Bronchial epithelial cell (primary cell): ENCODE results near the gene AUNIP. TPM values are rescaled to one million over a fixed set of nuclear protein-coding genes. Genes with fewer than 3 reads are reported as not detected.

Experiments
- DNase-seq: peaks from one replicate; pipeline ENCODE4 v3.0.0-alpha.2; 2010; ENCODE audit warnings: low read depth
- FAIRE-seq: peaks from 2 replicates; lab custom pipeline; 2011; peaks lifted over from hg19 to GRCh38; lab: Jason Lieb, UNC
- H3K27me3 ChIP-seq: 2 replicates; pipeline ENCODE4 v1.5.1; 2011; ENCODE audit warnings: low read length; ENCODE audit not compliant: control insufficient read depth, insufficient read depth
- H3K36me3 ChIP-seq: 2 replicates; pipeline ENCODE4 v1.5.1; 2011; ENCODE audit warnings: low read length; ENCODE audit not compliant: control insufficient read depth, insufficient read depth
- H3K4me3 ChIP-seq: 2 replicates; pipeline ENCODE4 v1.5.1; 2011; ENCODE audit warnings: mild to moderate bottlenecking, low read depth, low read length, control low read depth
- CTCF ChIP-seq: IDR thresholded peaks from 2 replicates; pipeline ENCODE4 v1.5.1; 2011; ENCODE audit warnings: mild to moderate bottlenecking, moderate library complexity, low read length, control low read depth, inconsistent platforms; ENCODE audit not compliant: insufficient read depth, severe bottlenecking
- total RNA-seq: library from RNA; depleted of rRNA; stranded (reverse); fragments of >200 nt; gene quantifications from 2 replicates; pipeline ENCODE4 v1.2.1, GENCODE V29; 2014

Gene AUNIP
- total RNA-seq, 1 donor from 2014 or later, result 2.4 TPM

GRCh38 chr1:25828491-25828890, 30.8 kb downstream of the AUNIP start:
- TF ChIP-seq CTCF, result no peak
- peaks cover 25% of the 10 kb centered on the region for H3K36me3 ChIP-seq
- no peak for FAIRE-seq
- DNase-seq, result no peak
- H3K4me3 ChIP-seq, result no peak overlapping the region
- no peaks in the 10 kb centered on the region for H3K27me3 ChIP-seq

GRCh38 chr1:25826571-25826970, 32.7 kb downstream of the AUNIP start:
- no peak for TF ChIP-seq CTCF
- Histone ChIP-seq H3K4me3 (no peak overlapping the region), H3K36me3 (peaks cover 24% of the 10 kb centered on the region), H3K27me3 (no peaks in the 10 kb centered on the region)
- DNase-seq (no peak), FAIRE-seq (no peak)

- DNase-seq (no peak), FAIRE-seq (peak; percentile 18)
- Histone ChIP-seq H3K4me3 (no peak overlapping the region), H3K36me3 (peaks cover 20% of the 10 kb centered on the region), H3K27me3 (no peaks in the 10 kb centered on the region)
- no peak for TF ChIP-seq CTCF
Observed at GRCh38 chr1:25825605-25826004, 33.7 kb downstream of the AUNIP start.

- no peak overlapping the region for H3K4me3 ChIP-seq
- no peak for TF ChIP-seq CTCF
Observed at GRCh38 chr1:25821630-25822091, 37.6 kb downstream of the AUNIP start.

GRCh38 chr1:25821112-25821476, 38.2 kb downstream of the AUNIP start:
- peak overlapping the region; percentile 84 for H3K4me3 ChIP-seq
- H3K36me3 ChIP-seq, result peaks cover 3% of the 10 kb centered on the region
- no peak for TF ChIP-seq CTCF
- DNase-seq (no peak), FAIRE-seq (no peak)
- H3K27me3 ChIP-seq, result no peaks in the 10 kb centered on the region

More at GRCh38 chr1:25821630-25822091, 37.6 kb downstream of the AUNIP start:
- no peaks in the 10 kb centered on the region for H3K27me3 ChIP-seq
- DNase-seq, result no peak
- FAIRE-seq, result no peak
- peaks cover 9% of the 10 kb centered on the region for H3K36me3 ChIP-seq

- Histone ChIP-seq H3K27me3 (no peaks in the 10 kb centered on the region), H3K4me3 (peak overlapping the region; percentile 84), H3K36me3 (peaks cover 3% of the 10 kb centered on the region)
- peak; percentile 70 for DNase-seq
- no peak for TF ChIP-seq CTCF
- peak; percentile 32 for FAIRE-seq
Observed at GRCh38 chr1:25820247-25821111, 38.8 kb downstream of the AUNIP start.
